GM12878 (cell line): Measurements from ENCODE around the gene ANKRD33. TPM values are rescaled to one million over a fixed set of nuclear protein-coding genes. Genes with fewer than 3 reads are reported as not detected.
A peak's percentile ranks its signal among the peaks of the same experiment; 100 is the strongest.

Experiments used
- ATAC-seq: fragments of 200-7000 bp; cut with Tn5 transposase; 3 replicates; pipeline ENCODE4 v1.9.1; 2020; ENCODE audit warnings: mild to moderate bottlenecking, moderate library complexity
- BruUV-seq: library from RNA; stranded (reverse); fragments of 400-500 nt; replicated peaks from 2 replicates; lab custom pipeline; 2021; lab: Mats Ljungman, UMichigan
- CTCF ChIA-PET: fragments of 300-600 bp; sonication (Branson Sonifier 250); formaldehyde crosslinking; extraction: SDS; loops from one replicate; lab custom pipeline; 2021; ENCODE audit warnings: inconsistent platforms; lab: Yijun Ruan, JAX
- POLR2A ChIA-PET: fragments of 350-600 bp; formaldehyde crosslinking; extraction: SDS; loops from one replicate; lab custom pipeline; 2021; ENCODE audit warnings: inconsistent platforms; lab: Charles Lee
- RAD21 ChIA-PET: fragments of 300-600 bp; sonication (Branson Sonifier 250); formaldehyde crosslinking; loops from one replicate; lab custom pipeline; 2023; ENCODE audit warnings: antibody characterized with exemption; ENCODE audit not compliant: unreplicated experiment; lab: Charles Lee
- SMC1A ChIA-PET: fragments of 300-600 bp; sonication (Branson Sonifier 250); formaldehyde crosslinking; loops from one replicate; lab custom pipeline; 2023; ENCODE audit not compliant: unreplicated experiment, uncharacterized antibody; lab: Charles Lee
- DNase-seq: peaks from one replicate; pipeline ENCODE4 v3.0.0-alpha.2; 2011; ENCODE audit warnings: low read depth, low spot score
- FAIRE-seq: peaks from 3 replicates; lab custom pipeline; 2011; peaks lifted over from hg19 to GRCh38; lab: Jason Lieb, UNC
- H2AFZ ChIP-seq: 2 replicates; pipeline ENCODE4 v1.6.0; 2011; ENCODE audit warnings: low read depth, low read length, control low read depth; ENCODE audit not compliant: control insufficient read depth
- H3K27ac ChIP-seq: 2 replicates; pipeline ENCODE4 v1.5.1; 2011; ENCODE audit warnings: control low read depth; ENCODE audit not compliant: control insufficient read depth, insufficient read depth
- H3K27me3 ChIP-seq, 2 experiments: replicated peaks in 1 of 2; 2 replicates each; pipeline versions ENCODE4 v1.6.0 to v1.6.1; 2011; ENCODE audit warnings: low read length in 1 of 2; ENCODE audit not compliant: control insufficient read depth in 2 of 2, insufficient read depth in 2 of 2
- H3K36me3 ChIP-seq, 2 experiments: 2 replicates each; pipeline ENCODE4 v1.5.1; 2011; ENCODE audit warnings: low read length in 1 of 2; ENCODE audit not compliant: control insufficient read depth in 2 of 2, insufficient read depth in 2 of 2
- H3K4me1 ChIP-seq: 2 replicates; pipeline ENCODE4 v1.6.1; 2011; ENCODE audit warnings: mild to moderate bottlenecking, low read length, moderate library complexity, mixed read lengths; ENCODE audit not compliant: control insufficient read depth, insufficient read depth
- H3K4me2 ChIP-seq: 2 replicates; pipeline ENCODE4 v1.6.0; 2011; ENCODE audit warnings: control low read depth; ENCODE audit not compliant: control insufficient read depth, insufficient read depth
- H3K4me3 ChIP-seq: fragments of 200-600 bp; sonication (generic); 2 replicates; pipeline ENCODE4 v1.5.1; 2016
- H3K79me2 ChIP-seq: 2 replicates; pipeline ENCODE4 v1.6.0; 2011; ENCODE audit warnings: low read length; ENCODE audit not compliant: control insufficient read depth, insufficient read depth
- H3K9ac ChIP-seq: 2 replicates; pipeline ENCODE4 v1.8.0; 2011; ENCODE audit warnings: low read length, control low read depth, mixed read lengths; ENCODE audit not compliant: control insufficient read depth, insufficient read depth
- H3K9me3 ChIP-seq: replicated peaks from 3 replicates; pipeline ENCODE4 v1.5.1; 2011; ENCODE audit warnings: mild to moderate bottlenecking, low read length; ENCODE audit not compliant: control insufficient read depth, insufficient read depth
- H4K20me1 ChIP-seq: 2 replicates; pipeline ENCODE4 v1.6.0; 2011; ENCODE audit not compliant: control insufficient read depth, insufficient read depth
- BACH1 ChIP-seq: fragments of 450-650 bp; IDR thresholded peaks from 2 replicates; pipeline ENCODE4 v1.6.1; 2017; ENCODE audit warnings: mild to moderate bottlenecking, borderline replicate concordance
- IKZF1 ChIP-seq: fragments of 450-650 bp; conservative IDR thresholded peaks from 2 replicates; pipeline ENCODE4 v1.6.1; 2017; ENCODE audit warnings: antibody characterized with exemption, mild to moderate bottlenecking
- IRF4 ChIP-seq: IDR thresholded peaks from 2 replicates; pipeline ENCODE4 v1.6.1; 2011; ENCODE audit warnings: low read depth, low read length
- MTA2 ChIP-seq: fragments of 450-650 bp; IDR thresholded peaks from 2 replicates; pipeline ENCODE4 v1.6.1; 2016; ENCODE audit warnings: low read depth, mild to moderate bottlenecking, moderate library complexity
- NR2C1 ChIP-seq: fragments of 450-650 bp; IDR thresholded peaks from 2 replicates; pipeline ENCODE4 v1.6.1; 2017; ENCODE audit warnings: antibody characterized with exemption, mild to moderate bottlenecking, moderate library complexity
- POU2F2 ChIP-seq: IDR thresholded peaks from 3 replicates; pipeline ENCODE4 v1.6.1; 2011; ENCODE audit warnings: low read depth, mild to moderate bottlenecking, low read length, borderline replicate concordance
- SMAD5 ChIP-seq: IDR thresholded peaks from 2 replicates; pipeline ENCODE4 v1.6.1; 2016; ENCODE audit warnings: antibody characterized with exemption, low read depth
- SPI1 ChIP-seq: IDR thresholded peaks from 2 replicates; pipeline ENCODE4 v1.6.1; 2011; ENCODE audit warnings: low read depth, mild to moderate bottlenecking, low read length, moderate library complexity, borderline replicate concordance; ENCODE audit not compliant: insufficient read depth
- STAT3 ChIP-seq: IDR thresholded peaks from 2 replicates; pipeline ENCODE4 v1.6.1; 2011; ENCODE audit warnings: low read depth, low read length, improper control_type of control experiment
- WGBS: methylation state at CpG from one replicate; pipeline ENCODE4 v1.1.6; 2016; ENCODE audit warnings: low lambda C conversion rate; ENCODE audit not compliant: insufficient replicate concordance, insufficient coverage; ENCODE audit errors: missing lambda C conversion rate; 5-methylcytosine and 5-hydroxymethylcytosine counted together
- in situ Hi-C: fragments of 300-500 bp; cut with MboI; formaldehyde crosslinking; loops from 9 replicates; pipeline ENCODE4 v1.14.3; 2018; ENCODE audit warnings: mixed read lengths
- intact Hi-C: fragments of 100-400 bp; cut with micrococcal nuclease; formaldehyde crosslinking; loops from one replicate; pipeline ENCODE4 v1.14.2; 2022; ENCODE audit not compliant: unreplicated experiment
- polyA plus RNA-seq, 11 experiments: library from polyadenylated mRNA; depleted of rRNA in 4 of 11; unstranded in 6 of 11; stranded (reverse) in 5 of 11; fragments of >200 nt; fragmentation: Nextera tagmentation in 4 of 11; fragmentation: Illumina TruSeq in 1 of 11; extraction: Ambion mirVana in 4 of 11; extraction: Trizol in 1 of 11; gene quantifications; 1 replicate in 1 of 11; 2 replicates in 10 of 11; pipeline versions ENCODE4 v1.2.1 to v1.2.3, GENCODE V29; 2011 to 2016; ENCODE audit warnings: inconsistent platforms in 2 of 11, missing spikeins in 2 of 11, low read depth in 1 of 11
- total RNA-seq, 4 experiments: library from RNA; depleted of rRNA in 3 of 4; stranded (reverse); fragments of >200 nt in 3 of 4; fragmentation: Illumina TruSeq in 1 of 4; extraction: Trizol in 1 of 4; gene quantifications; 2 replicates each; pipeline versions ENCODE4 v1.2.1 to v1.2.3, GENCODE V29; 2013 to 2021
- TF ChIP-seq, protein P1 (sequence below): fragments of 450-650 bp; IDR thresholded peaks from 2 replicates; pipeline ENCODE4 v1.6.1; 2016; ENCODE audit warnings: mild to moderate bottlenecking, moderate library complexity, borderline replicate concordance
- TF ChIP-seq, protein P2 (sequence below): IDR thresholded peaks from 2 replicates; pipeline ENCODE4 v1.6.1; 2011; ENCODE audit warnings: low read depth, mild to moderate bottlenecking, low read length, moderate library complexity, borderline replicate concordance; ENCODE audit errors: extremely low read depth

ANKRD33 gene
- total and polyA plus RNA-seq, 10 of the 15 experiments (the other 5 are each of a cell fraction or from before 2014, with no cell fraction given): not detected

DNA sequence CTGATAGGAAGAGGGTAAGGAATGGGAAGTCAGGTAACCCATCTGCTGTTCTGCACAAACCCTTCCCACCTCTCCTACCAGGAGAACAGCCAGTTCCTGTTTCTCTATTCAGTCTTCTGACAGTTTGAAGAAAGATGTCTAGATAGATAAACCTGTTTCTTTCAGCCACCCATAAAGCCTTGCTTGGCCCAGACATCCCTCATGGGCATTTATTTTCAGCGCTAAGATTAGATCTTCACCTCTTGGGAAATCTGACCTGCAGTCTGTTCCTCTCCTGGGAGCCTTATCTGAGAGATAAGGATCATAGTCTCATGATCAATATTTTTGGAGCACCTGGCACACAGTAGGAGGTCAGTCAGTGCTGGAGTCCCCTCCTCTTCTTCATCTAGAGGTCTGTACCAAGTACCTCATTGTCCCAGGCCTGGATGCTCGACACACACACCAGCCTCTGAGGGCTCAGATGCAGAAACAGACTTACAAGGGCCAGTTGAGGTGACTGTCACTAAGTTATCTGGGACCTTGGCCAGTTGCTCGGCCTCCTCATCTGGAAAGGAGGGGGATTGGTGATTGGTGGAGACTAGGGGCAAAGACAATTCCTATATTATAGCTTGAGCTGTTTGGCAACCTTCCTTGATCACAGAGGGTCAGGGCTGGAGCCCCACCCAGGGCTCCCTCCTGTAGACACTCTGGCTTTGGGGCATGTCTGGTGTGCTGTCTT, 37.6 kb downstream of the ANKRD33 start:
- SMC1A ChIA-PET: no interaction called here
- RAD21 ChIA-PET: interaction anchor here (2.1 kb wide), 1 partner anchor 100 kb away, joined by 7 read pairs; no protein-coding TSS in a partner anchor
- H3K27me3 ChIP-seq: no peaks in the 10 kb centered on the region
- no peak for ATAC-seq
- no peaks in the 10 kb centered on the region for H3K36me3 ChIP-seq
- H3K4me3 ChIP-seq: no peak overlapping the region
- no peak overlapping the region for H3K9ac ChIP-seq
- no peaks in the 10 kb centered on the region for H3K79me2 ChIP-seq
- CTCF ChIA-PET: interaction anchor here (1.3 to 2.8 kb wide), 3 partner anchors 52 to 56 kb away, joined by 6 to 19 read pairs (median 14); no protein-coding TSS in a partner anchor
- in situ Hi-C loops (no loop called here), intact Hi-C loops (loop anchor here (1.0 kb wide), 1 partner anchor 55 kb away; no protein-coding TSS in a partner anchor)
- no peak overlapping the region for H2AFZ ChIP-seq
- 35% methylated on average over 3 of the region's 3 CpGs for WGBS
- H3K4me1 ChIP-seq: peaks cover 35% of the 10 kb centered on the region
- no peaks in the 10 kb centered on the region for H3K9me3 ChIP-seq
- H3K4me2 ChIP-seq: peak overlapping the region; percentile 54; the same call in 1 of the 2 replicates
- DNase-seq: no peak
- H4K20me1 ChIP-seq: no peaks in the 10 kb centered on the region
- TF ChIP-seq SPI1 (peak; percentile 51; the same call in 1 of the 2 replicates), IKZF1 (0 out of 2 replicates have a peak, but pooled peaks have one; percentile 4), SMAD5 (no peak)
- no TSS peak for BruUV-seq
- POLR2A ChIA-PET: interaction anchor here (0.6 kb wide), 1 partner anchor 443 kb away, joined by 3 read pairs; no protein-coding TSS in a partner anchor
- FAIRE-seq: no peak
- no peak overlapping the region for H3K27ac ChIP-seq

DNA sequence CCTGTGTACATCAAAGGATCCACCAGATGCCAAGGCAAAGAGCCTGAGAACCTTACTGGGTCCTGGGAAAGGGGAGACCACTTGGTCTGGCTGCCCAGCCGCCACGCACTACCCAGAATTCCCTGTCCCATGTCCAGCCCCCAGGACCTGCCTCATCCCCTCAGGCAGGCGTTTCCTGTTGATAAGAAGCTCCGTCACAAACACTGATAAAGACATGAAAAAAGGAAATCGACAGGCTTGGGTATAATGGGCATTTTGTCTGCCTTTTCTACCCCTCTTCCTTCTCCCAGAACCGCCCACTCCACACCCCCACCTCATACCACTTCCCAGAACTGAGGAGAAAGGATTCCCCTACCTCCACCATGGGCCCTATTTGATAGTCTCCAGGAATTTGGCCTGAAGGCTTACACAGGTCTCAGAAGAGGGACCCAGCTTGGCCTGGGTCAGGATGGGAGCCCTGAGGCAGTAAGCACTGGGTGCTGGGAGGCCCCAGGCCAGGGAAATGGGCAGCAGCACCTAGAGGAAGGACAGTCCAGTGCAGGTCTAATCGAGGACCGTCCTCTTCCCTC, 38.2 kb downstream of the ANKRD33 start:
- DNase-seq (no peak), ATAC-seq (no peak), FAIRE-seq (no peak)
- no peaks in the 10 kb centered on the region for H3K79me2 ChIP-seq
- intact Hi-C loops (loop anchor here (1.0 kb wide), 1 partner anchor 54 kb away; no protein-coding TSS in a partner anchor), in situ Hi-C loops (no loop called here)
- H4K20me1 ChIP-seq: no peaks in the 10 kb centered on the region
- ChIA-PET CTCF (interaction anchor here (1.2 to 2.8 kb wide), 4 partner anchors 10 to 55 kb away, joined by 3 to 19 read pairs (median 9); no protein-coding TSS in a partner anchor), RAD21 (interaction anchor here (2.1 kb wide), 1 partner anchor 99 kb away, joined by 7 read pairs; no protein-coding TSS in a partner anchor), SMC1A (no interaction called here), POLR2A (no interaction called here)
- no peak overlapping the region for H3K4me3 ChIP-seq
- no peaks in the 10 kb centered on the region for H3K27me3 ChIP-seq
- no peak overlapping the region for H2AFZ ChIP-seq
- H3K9me3 ChIP-seq: no peaks in the 10 kb centered on the region
- WGBS: 40% methylated on average over 8 of the region's 8 CpGs
- no peak overlapping the region for H3K27ac ChIP-seq
- peaks cover 35% of the 10 kb centered on the region for H3K4me1 ChIP-seq
- no peak overlapping the region for H3K9ac ChIP-seq
- no peaks in the 10 kb centered on the region for H3K36me3 ChIP-seq
- no TSS peak for BruUV-seq
- no peak overlapping the region for H3K4me2 ChIP-seq
- TF ChIP-seq, protein P1, sequence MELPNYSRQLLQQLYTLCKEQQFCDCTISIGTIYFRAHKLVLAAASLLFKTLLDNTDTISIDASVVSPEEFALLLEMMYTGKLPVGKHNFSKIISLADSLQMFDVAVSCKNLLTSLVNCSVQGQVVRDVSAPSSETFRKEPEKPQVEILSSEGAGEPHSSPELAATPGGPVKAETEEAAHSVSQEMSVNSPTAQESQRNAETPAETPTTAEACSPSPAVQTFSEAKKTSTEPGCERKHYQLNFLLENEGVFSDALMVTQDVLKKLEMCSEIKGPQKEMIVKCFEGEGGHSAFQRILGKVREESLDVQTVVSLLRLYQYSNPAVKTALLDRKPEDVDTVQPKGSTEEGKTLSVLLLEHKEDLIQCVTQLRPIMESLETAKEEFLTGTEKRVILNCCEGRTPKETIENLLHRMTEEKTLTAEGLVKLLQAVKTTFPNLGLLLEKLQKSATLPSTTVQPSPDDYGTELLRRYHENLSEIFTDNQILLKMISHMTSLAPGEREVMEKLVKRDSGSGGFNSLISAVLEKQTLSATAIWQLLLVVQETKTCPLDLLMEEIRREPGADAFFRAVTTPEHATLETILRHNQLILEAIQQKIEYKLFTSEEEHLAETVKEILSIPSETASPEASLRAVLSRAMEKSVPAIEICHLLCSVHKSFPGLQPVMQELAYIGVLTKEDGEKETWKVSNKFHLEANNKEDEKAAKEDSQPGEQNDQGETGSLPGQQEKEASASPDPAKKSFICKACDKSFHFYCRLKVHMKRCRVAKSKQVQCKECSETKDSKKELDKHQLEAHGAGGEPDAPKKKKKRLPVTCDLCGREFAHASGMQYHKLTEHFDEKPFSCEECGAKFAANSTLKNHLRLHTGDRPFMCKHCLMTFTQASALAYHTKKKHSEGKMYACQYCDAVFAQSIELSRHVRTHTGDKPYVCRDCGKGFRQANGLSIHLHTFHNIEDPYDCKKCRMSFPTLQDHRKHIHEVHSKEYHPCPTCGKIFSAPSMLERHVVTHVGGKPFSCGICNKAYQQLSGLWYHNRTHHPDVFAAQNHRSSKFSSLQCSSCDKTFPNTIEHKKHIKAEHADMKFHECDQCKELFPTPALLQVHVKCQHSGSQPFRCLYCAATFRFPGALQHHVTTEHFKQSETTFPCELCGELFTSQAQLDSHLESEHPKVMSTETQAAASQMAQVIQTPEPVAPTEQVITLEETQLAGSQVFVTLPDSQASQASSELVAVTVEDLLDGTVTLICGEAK: no peak
- TF ChIP-seq BACH1: no peak
- TF ChIP-seq IRF4: no peak
- no peak for TF ChIP-seq NR2C1
- no peak for TF ChIP-seq POU2F2
- no peak for TF ChIP-seq STAT3
- TF ChIP-seq, protein P2, sequence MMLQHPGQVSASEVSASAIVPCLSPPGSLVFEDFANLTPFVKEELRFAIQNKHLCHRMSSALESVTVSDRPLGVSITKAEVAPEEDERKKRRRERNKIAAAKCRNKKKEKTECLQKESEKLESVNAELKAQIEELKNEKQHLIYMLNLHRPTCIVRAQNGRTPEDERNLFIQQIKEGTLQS: no peak
- TF ChIP-seq MTA2: no peak
